ENCODE results near the gene CLSTN2.

DNA sequence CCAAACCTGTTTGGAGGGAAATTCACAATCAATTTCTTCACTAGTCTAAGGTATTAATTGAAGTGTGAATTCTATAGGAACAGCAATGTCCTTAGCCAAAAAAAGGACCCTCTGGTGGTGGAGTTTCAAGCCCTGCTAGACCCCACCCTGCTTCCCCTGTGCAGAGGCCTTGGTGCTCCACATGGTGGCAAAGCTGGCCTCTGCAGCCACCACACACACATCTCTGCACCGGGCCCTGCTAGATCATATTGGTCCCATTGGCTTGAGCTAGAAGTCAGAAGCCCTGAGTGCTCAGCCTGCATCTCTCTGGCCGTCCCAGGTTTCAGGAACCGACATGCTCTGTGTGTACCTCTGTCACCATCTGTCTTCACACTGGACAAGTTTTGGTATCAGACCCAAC is 522.0 kb downstream of the CLSTN2 start:
- TF ChIP-seq YY1 (IDR thresholded peaks at IDR 0.05) (no peak), TAF1 (conservative IDR thresholded peaks at IDR 0.05) (no peak), FOXA1 (IDR thresholded peaks at IDR 0.05) (no peak), MAX (IDR thresholded peaks at IDR 0.05) (no peak), FOXA2 (IDR thresholded peaks at IDR 0.05) (no peak), SP1 (IDR thresholded peaks at IDR 0.05) (no peak), GABPA (IDR thresholded peaks at IDR 0.05 in 1 of 2, conservative IDR thresholded peaks at IDR 0.05 in 1 of 2) (no peak)
- TF ChIP-seq, protein P1, sequence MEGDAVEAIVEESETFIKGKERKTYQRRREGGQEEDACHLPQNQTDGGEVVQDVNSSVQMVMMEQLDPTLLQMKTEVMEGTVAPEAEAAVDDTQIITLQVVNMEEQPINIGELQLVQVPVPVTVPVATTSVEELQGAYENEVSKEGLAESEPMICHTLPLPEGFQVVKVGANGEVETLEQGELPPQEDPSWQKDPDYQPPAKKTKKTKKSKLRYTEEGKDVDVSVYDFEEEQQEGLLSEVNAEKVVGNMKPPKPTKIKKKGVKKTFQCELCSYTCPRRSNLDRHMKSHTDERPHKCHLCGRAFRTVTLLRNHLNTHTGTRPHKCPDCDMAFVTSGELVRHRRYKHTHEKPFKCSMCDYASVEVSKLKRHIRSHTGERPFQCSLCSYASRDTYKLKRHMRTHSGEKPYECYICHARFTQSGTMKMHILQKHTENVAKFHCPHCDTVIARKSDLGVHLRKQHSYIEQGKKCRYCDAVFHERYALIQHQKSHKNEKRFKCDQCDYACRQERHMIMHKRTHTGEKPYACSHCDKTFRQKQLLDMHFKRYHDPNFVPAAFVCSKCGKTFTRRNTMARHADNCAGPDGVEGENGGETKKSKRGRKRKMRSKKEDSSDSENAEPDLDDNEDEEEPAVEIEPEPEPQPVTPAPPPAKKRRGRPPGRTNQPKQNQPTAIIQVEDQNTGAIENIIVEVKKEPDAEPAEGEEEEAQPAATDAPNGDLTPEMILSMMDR (IDR thresholded peaks at IDR 0.05; ENCODE audit: low read depth, low read length, missing input control), result no peak
